GM18517 (cell line): ENCODE results near the gene PRR32.
A peak's percentile ranks its signal among the peaks of the same experiment; 100 is the strongest.
"Not testable (repeated sequence)": the region's sequence is repeated elsewhere in the genome, so short reads cannot be mapped to it uniquely, and the experiment has no call there.

ENCODE experiments used
- ATAC-seq: cut with Tn5 transposase; IDR thresholded peaks from one replicate; pipeline ENCODE4 v1.9.1; 2021; ENCODE audit warnings: mild to moderate bottlenecking, moderate library complexity; ENCODE audit not compliant: unreplicated experiment

Gene PRR32

GRCh38 chrX:126819429-126819828, at the start of gene PRR32:
TSS of gene PRR32 (plus strand) at chrX:126819729. CDS start at chrX:126819844, 115 bp downstream.
- ATAC-seq: no peak

GRCh38 chrX:126770179-126770578, 49.4 kb upstream of the PRR32 start:
- peak; percentile 89 for ATAC-seq

- ATAC-seq: no peak
These were observed 34.0 kb upstream of the PRR32 start for GRCh38 chrX:126785539-126785938.

GRCh38 chrX:126799059-126799458, 20.5 kb upstream of the PRR32 start:
- no peak for ATAC-seq

- not testable (repeated sequence) for ATAC-seq
These were observed 12.7 kb upstream of the PRR32 start for GRCh38 chrX:126806784-126807183.

GRCh38 chrX:126815806-126816205, 3.7 kb upstream of the PRR32 start:
- ATAC-seq: no peak

GRCh38 chrX:126820700-126821420, 1.3 kb downstream of the PRR32 start:
- ATAC-seq: no peak

GRCh38 chrX:126824338-126825007, 4.9 kb downstream of the PRR32 start:
- no peak for ATAC-seq

GRCh38 chrX:126825566-126826193, 6.2 kb downstream of the PRR32 start:
- ATAC-seq: no peak

- no peak for ATAC-seq
These were observed 16.7 kb downstream of the PRR32 start for GRCh38 chrX:126836186-126836585.

GRCh38 chrX:126847143-126847542, 27.6 kb downstream of the PRR32 start:
- no peak for ATAC-seq

- no peak for ATAC-seq
These were observed 36.5 kb downstream of the PRR32 start for GRCh38 chrX:126855839-126856524.
